ENCODE results near the gene SQSTM1.
"Not testable (repeated sequence)": the region's sequence is repeated elsewhere in the genome, so short reads cannot be mapped to it uniquely, and the experiment has no call there.

SQSTM1 gene

GRCh38 chr5:179858241-179858585 lies 37.5 kb downstream of the SQSTM1 start:
- DNase-seq (ENCODE audit: low read depth in 2 of 2): peak; percentile 32 to 44

- DNase-seq (ENCODE audit: low read depth in 2 of 2): peak; percentile 88 to 93
These were observed 38.1 kb downstream of the SQSTM1 start, which contains the start of gene MRNIP for GRCh38 chr5:179858586-179859427. TSS of gene MRNIP (minus strand) at chr5:179858817. CDS start at chr5:179858796, 21 bp downstream.

- DNase-seq (ENCODE audit: low read depth in 2 of 2): no peak
These were observed 39.6 kb downstream of the SQSTM1 start for GRCh38 chr5:179860301-179860700.

GRCh38 chr5:179862296-179862695 lies 41.6 kb downstream of the SQSTM1 start:
- no peak for DNase-seq (ENCODE audit: low read depth in 2 of 2)

- DNase-seq (ENCODE audit: low read depth in 2 of 2): no peak
These were observed 42.2 kb downstream of the SQSTM1 start for GRCh38 chr5:179862891-179863290.

GRCh38 chr5:179863449-179864085 lies 42.9 kb downstream of the SQSTM1 start:
- no peak for DNase-seq (ENCODE audit: low read depth in 2 of 2)

- DNase-seq (ENCODE audit: low read depth in 2 of 2): no peak
These were observed 44.0 kb downstream of the SQSTM1 start for GRCh38 chr5:179864686-179865085.

GRCh38 chr5:179865491-179866240 lies 45.0 kb downstream of the SQSTM1 start:
- DNase-seq (ENCODE audit: low read depth in 2 of 2): no peak

GRCh38 chr5:179866241-179867078 lies 45.8 kb downstream of the SQSTM1 start:
- DNase-seq (ENCODE audit: low read depth in 2 of 2): peak in 1 of 2 donors; percentile 13

GRCh38 chr5:179867079-179867465 lies 46.4 kb downstream of the SQSTM1 start:
- DNase-seq (ENCODE audit: low read depth in 2 of 2): no peak

- no peak for DNase-seq (ENCODE audit: low read depth in 2 of 2)
These were observed 46.8 kb downstream of the SQSTM1 start for GRCh38 chr5:179867476-179867875.

GRCh38 chr5:179868541-179868940 lies 47.8 kb downstream of the SQSTM1 start:
- no peak for DNase-seq (ENCODE audit: low read depth in 2 of 2)

GRCh38 chr5:179869101-179869500 lies 48.4 kb downstream of the SQSTM1 start:
- DNase-seq (ENCODE audit: low read depth in 2 of 2): no peak

GRCh38 chr5:179869641-179870402 lies 49.1 kb downstream of the SQSTM1 start:
- DNase-seq (ENCODE audit: low read depth in 2 of 2): no peak

GRCh38 chr5:179870403-179870903 lies 49.7 kb downstream of the SQSTM1 start:
- no peak for DNase-seq (ENCODE audit: low read depth in 2 of 2)

GRCh38 chr5:179870952-179871351 lies 50.2 kb downstream of the SQSTM1 start:
- DNase-seq (ENCODE audit: low read depth in 2 of 2): no peak

GRCh38 chr5:179871533-179871932 lies 50.8 kb downstream of the SQSTM1 start:
- DNase-seq (ENCODE audit: low read depth in 2 of 2): not testable (repeated sequence)

GRCh38 chr5:179872055-179872827 lies 51.5 kb downstream of the SQSTM1 start:
- no peak for DNase-seq (ENCODE audit: low read depth in 2 of 2)

- DNase-seq (ENCODE audit: low read depth in 2 of 2): no peak
These were observed 52.3 kb downstream of the SQSTM1 start for GRCh38 chr5:179872828-179873575.

All from stimulated activated CD4-positive, alpha-beta T cell treated with anti-CD3 and anti-CD28 coated beads, Interleukin-4, amount 100 ng/mL, for 48 hours (primary cell).